ENCODE data around the gene XPNPEP1.

GRCh38 chr10:109886037-109886780 is 37.1 kb downstream of the XPNPEP1 start:
- no peak for TF ChIP-seq CTCF (optimal IDR thresholded peaks at IDR 0.05 in 1 of 3, IDR thresholded peaks at IDR 0.05 in 1 of 3, conservative IDR thresholded peaks at IDR 0.05 in 1 of 3; ENCODE audit: extremely low read depth in 1 of 3, insufficient read depth in 2 of 3, low read length in 3 of 3)
- no peak for TF ChIP-seq EZH2 (IDR thresholded peaks at IDR 0.05; ENCODE audit: low read length)
